GM19193 (cell line): ENCODE data around the gene IPO11.

Source experiments
- POLR2A ChIP-seq: IDR thresholded peaks from 4 replicates; pipeline ENCODE4 v1.6.1; 2011; ENCODE audit not compliant: insufficient read depth, insufficient read length; ENCODE audit errors: extremely low read depth

The IPO11 gene

GRCh38 chr5:62534461-62535236 lies 122.1 kb downstream of the IPO11 start:
- TF ChIP-seq POLR2A = no peak

DNA sequence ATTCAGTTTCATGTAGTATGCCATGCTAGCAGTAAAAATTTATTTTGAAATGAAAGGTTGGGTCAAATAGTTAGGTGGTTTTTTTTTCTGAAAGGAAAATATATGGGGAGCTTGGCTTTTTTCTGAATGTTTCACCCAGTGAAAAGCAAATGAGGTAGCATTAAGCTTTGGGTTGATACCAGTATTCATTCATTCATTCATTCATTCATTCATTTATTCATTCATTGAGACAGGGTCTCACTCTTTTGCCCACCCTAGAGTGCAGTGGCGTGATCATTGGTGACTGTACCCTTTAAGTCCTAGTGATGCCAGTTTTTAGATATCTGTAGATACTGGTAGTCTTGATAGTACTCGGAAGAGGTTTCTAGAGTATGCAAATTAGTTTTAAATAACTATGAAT lies 123.7 kb downstream of the IPO11 start:
- TF ChIP-seq POLR2A = no peak

DNA sequence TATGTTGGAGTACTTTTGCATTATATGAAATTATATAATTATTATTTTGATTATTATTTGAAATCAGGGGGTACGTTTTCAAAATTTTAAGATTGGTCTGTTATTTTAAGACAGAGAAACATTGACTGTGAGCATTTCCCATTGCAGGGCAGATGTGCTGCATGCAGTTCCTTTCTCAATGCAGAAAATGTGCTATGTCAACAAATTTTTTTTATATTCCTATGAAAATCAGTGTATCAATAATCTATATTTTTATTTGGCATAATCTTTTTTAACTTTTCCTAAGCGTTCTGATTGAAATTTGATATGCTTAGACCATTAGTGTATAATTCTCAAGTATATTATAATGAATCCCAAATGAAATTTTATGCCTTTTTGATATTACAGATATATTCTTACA lies 124.2 kb downstream of the IPO11 start:
- no peak for TF ChIP-seq POLR2A

- no peak for TF ChIP-seq POLR2A
These were observed 125.7 kb downstream of the IPO11 start for GRCh38 chr5:62538017-62538942.

DNA sequence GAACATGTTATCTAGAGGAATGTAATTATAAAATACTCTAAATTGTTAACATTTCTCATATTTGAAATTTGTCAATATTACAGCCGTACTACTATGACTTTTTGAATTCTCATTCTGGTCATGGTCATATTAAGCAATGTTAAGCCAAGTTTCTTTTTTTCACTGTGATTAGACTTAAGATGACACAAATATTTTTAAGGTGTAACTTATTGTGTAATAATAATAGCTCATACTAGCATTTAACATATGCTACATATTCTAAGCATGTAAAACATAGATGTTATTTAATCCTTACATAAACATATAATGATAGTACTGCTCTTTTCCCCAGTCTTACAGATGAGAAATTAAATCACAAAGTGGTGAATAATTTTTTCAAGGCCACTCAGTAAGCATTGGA lies 130.2 kb downstream of the IPO11 start:
- TF ChIP-seq POLR2A = no peak

GRCh38 chr5:62547945-62548630 lies 135.5 kb downstream of the IPO11 start:
- no peak for TF ChIP-seq POLR2A

- no peak for TF ChIP-seq POLR2A
These were observed 137.5 kb downstream of the IPO11 start for GRCh38 chr5:62550103-62550502.

DNA sequence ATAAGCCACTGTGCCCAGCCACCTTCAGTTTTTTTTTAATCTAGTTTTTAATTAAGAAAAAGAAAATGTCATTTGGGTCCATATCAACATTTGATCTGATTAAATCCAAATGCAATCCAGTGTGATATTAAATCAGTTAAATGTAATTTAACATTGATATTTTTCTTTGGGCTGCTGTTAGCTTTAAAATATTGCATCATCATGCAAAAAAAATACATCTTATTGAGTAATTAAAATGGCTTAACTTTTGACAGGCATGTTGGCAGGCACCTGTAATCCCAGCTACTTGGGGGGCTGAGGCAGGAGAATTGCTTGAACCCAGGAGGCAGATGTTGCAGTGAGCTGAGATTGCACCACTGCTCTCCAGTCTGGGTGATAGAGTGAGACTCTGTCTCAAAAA lies 143.4 kb downstream of the IPO11 start:
- TF ChIP-seq POLR2A = no peak

- TF ChIP-seq POLR2A = no peak
These were observed 146.4 kb downstream of the IPO11 start for GRCh38 chr5:62558941-62559340.

GRCh38 chr5:62560786-62561185 lies 148.2 kb downstream of the IPO11 start:
- no peak for TF ChIP-seq POLR2A

- no peak for TF ChIP-seq POLR2A
These were observed 149.3 kb downstream of the IPO11 start for GRCh38 chr5:62561896-62562295.

DNA sequence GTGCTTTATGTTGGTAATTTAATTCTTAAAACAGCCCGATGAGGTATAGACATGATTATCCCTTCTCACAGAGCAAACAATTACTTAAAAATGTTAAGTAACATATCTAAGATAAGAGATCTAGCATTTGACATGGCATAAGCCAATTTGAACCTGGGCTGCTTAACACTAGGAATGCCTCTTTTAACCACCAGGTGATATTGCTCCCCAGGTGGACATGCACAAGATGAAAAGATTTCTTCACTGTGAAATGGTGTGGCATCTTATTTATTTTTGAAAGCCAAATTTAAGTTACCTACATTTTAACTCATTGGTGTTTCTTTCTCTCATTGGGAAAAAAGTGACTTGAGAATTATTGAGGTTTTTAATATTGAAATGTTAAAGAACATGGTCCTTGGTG lies 150.3 kb downstream of the IPO11 start:
- no peak for TF ChIP-seq POLR2A

DNA sequence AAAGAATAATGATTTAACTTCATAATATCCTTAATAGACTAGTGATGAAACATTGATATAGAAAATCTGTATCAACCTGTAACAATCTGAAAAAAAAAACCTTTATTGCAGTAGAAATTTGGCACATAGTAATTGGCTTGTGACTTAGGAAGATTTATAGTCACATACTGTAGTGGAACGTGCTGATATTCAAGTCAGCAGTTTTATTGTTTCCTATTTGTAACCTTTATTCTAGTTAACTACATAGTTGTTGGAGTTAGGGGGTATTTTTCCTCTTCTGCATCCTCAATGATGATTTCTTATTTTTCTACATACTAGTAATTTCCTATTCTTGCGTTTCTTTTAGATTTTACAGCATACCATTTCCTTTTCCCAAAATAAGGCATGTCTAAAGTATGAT lies 151.5 kb downstream of the IPO11 start:
- no peak for TF ChIP-seq POLR2A

- TF ChIP-seq POLR2A = no peak
These were observed 155.6 kb downstream of the IPO11 start for GRCh38 chr5:62568143-62568542.

DNA sequence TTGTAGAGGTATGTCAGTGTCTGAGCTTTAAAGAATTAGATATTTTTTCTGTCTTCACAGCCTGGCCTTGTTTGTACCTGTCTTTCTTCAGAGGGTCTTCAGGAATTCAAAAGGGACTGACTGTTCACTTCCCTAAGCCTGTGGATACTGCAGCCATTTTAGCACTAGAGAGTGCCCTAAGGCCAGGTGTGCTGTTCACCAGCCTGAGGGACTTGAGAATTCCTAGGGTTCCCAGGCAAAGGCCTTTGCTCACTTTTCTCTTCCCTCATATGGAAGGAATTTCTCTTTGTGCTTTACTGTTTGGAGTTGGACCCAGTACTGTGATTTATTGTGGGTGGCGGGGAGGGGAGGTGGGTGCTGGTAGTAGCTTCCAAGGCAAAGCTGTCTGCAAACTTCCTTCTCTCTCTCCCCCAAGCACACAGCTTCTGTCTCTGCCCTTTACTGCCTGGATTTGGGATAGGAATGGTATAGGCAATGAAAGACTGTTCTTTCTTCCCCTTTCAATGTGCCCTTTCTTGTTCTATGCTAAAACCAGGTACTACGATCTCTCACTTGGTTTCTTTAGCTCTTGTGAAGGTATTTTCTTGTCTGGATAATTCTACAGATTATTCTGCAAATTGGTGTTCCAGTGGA lies 156.4 kb downstream of the IPO11 start:
- no peak for TF ChIP-seq POLR2A

DNA sequence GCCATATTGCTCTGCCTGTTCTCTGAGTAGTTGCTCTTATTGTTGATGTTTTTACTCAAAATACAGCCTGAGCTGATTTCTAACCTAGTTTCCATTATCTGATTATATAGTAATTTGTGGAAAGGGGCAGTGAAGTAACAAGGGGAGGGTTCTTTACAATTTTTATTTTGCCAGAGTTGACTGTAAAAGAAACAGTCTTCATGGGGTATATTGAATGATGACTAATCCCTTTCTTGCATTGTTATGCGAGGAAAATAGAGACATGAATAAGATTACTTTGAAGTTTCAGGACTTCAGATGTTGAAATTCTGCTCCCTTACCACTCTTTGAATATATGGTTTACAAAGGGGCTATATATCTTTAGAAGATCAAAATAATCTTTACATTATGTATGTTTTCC lies 156.9 kb downstream of the IPO11 start:
- TF ChIP-seq POLR2A = no peak
